H1 (cell line): Measurements from ENCODE around the gene PROSER1. TPM values are rescaled to one million over a fixed set of nuclear protein-coding genes. Genes with fewer than 3 reads are reported as not detected.

Experiments
- CTCF ChIA-PET: fragments of 300-600 bp; sonication (Branson Sonifier 250); formaldehyde crosslinking; loops from one replicate; lab custom pipeline; 2021; ENCODE audit not compliant: partially characterized antibody; lab: Charles Lee
- POLR2A ChIA-PET: fragments of 300-600 bp; sonication (Branson Sonifier 250); formaldehyde crosslinking; loops from one replicate; lab custom pipeline; 2021; ENCODE audit warnings: inconsistent platforms; ENCODE audit not compliant: partially characterized antibody; lab: Charles Lee
- DNase-seq, 2 experiments: peaks; one replicate each; pipeline versions ENCODE4 v3.0.0 to v3.0.0-alpha.2; 2010 to 2022; ENCODE audit warnings: low spot score in 2 of 2, low read depth in 1 of 2, mixed read lengths in 1 of 2
- FAIRE-seq: peaks from 2 replicates; lab custom pipeline; 2011; peaks lifted over from hg19 to GRCh38; lab: Jason Lieb, UNC
- H2AFZ ChIP-seq: 2 replicates; pipeline ENCODE4 v1.8.1; 2012; ENCODE audit warnings: low read length, inconsistent platforms
- H2AK5ac ChIP-seq: 2 replicates; pipeline ENCODE4 v1.6.1; 2013; ENCODE audit warnings: low read depth, low read length
- H2BK120ac ChIP-seq: replicated peaks from 2 replicates; pipeline ENCODE3; 2013; ENCODE audit warnings: low read depth, low read length, inconsistent platforms
- H2BK12ac ChIP-seq: 2 replicates; pipeline ENCODE4 v1.6.1; 2013; ENCODE audit warnings: low read depth, low read length
- H2BK15ac ChIP-seq: 2 replicates; pipeline ENCODE4 v1.6.1; 2013; ENCODE audit warnings: low read length
- H2BK20ac ChIP-seq: 2 replicates; pipeline ENCODE4 v1.6.1; 2013; ENCODE audit warnings: low read length
- H2BK5ac ChIP-seq: 2 replicates; pipeline ENCODE4 v1.6.1; 2013; ENCODE audit warnings: low read depth, low read length
- H3K14ac ChIP-seq: 2 replicates; pipeline ENCODE4 v1.6.1; 2013; ENCODE audit warnings: inconsistent platforms; ENCODE audit not compliant: insufficient read length
- H3K18ac ChIP-seq: 2 replicates; pipeline ENCODE4 v1.6.1; 2013; ENCODE audit warnings: low read length; ENCODE audit errors: extremely low read depth
- H3K23ac ChIP-seq: 2 replicates; pipeline ENCODE4 v1.6.1; 2013; ENCODE audit warnings: inconsistent platforms; ENCODE audit not compliant: insufficient read length
- H3K23me2 ChIP-seq: 2 replicates; pipeline ENCODE4 v1.6.1; 2013; ENCODE audit warnings: low read depth, low read length
- H3K27ac ChIP-seq: 2 replicates; pipeline ENCODE4 v1.6.1; 2011; ENCODE audit warnings: low read depth, low read length, inconsistent platforms
- H3K27me3 ChIP-seq, 4 experiments: replicated peaks in 1 of 4; 1 replicate in 1 of 4; 2 replicates in 3 of 4; pipeline versions ENCODE4 v1.6.1 to v1.8.1; 2011 to 2013; ENCODE audit warnings: low read length in 3 of 4, mild to moderate bottlenecking in 3 of 4, inconsistent platforms in 2 of 4, mixed read lengths in 2 of 4, moderate library complexity in 1 of 4; ENCODE audit not compliant: control insufficient read depth in 3 of 4, insufficient read depth in 3 of 4; ENCODE audit errors: extremely low read depth in 1 of 4
- H3K36me3 ChIP-seq, 4 experiments: 2 replicates each; pipeline versions ENCODE4 v1.6.1 to v1.8.1; 2011 to 2013; ENCODE audit warnings: mild to moderate bottlenecking in 4 of 4, low read length in 3 of 4, moderate library complexity in 2 of 4, control low read depth in 1 of 4, inconsistent platforms in 1 of 4; ENCODE audit not compliant: insufficient read depth in 4 of 4, control insufficient read depth in 2 of 4
- H3K4ac ChIP-seq: replicated peaks from 2 replicates; pipeline ENCODE3; 2013; ENCODE audit warnings: low read length, low read depth, mixed read lengths, inconsistent platforms; ENCODE audit not compliant: insufficient read length
- H3K4me1 ChIP-seq, 4 experiments: replicated peaks in 1 of 4; 1 replicate in 1 of 4; 2 replicates in 3 of 4; pipeline versions ENCODE4 v1.6.1 to v1.8.1; 2011 to 2013; ENCODE audit warnings: low read length in 3 of 4, inconsistent platforms in 2 of 4, mixed read lengths in 1 of 4; ENCODE audit not compliant: insufficient read depth in 4 of 4, control insufficient read depth in 3 of 4
- H3K4me2 ChIP-seq, 2 experiments: 2 replicates each; pipeline versions ENCODE4 v1.6.1 to v1.8.1; 2011 to 2013; ENCODE audit warnings: low read depth in 2 of 2, low read length in 2 of 2, control low read depth in 1 of 2, inconsistent platforms in 1 of 2, mild to moderate bottlenecking in 1 of 2; ENCODE audit not compliant: insufficient read depth in 1 of 2
- H3K4me3 ChIP-seq, 4 experiments: fragments of 200-600, 300-600 bp in 1 of 4; sonication (generic), shearing (Covaris generic), sonication (Bioruptor Twin) in 1 of 4; 2 replicates each; pipeline versions ENCODE4 v1.5.1 to v1.8.1; 2011 to 2016; ENCODE audit warnings: low read length in 4 of 4, low read depth in 3 of 4, control low read depth in 2 of 4, inconsistent platforms in 2 of 4, mild to moderate bottlenecking in 2 of 4, mixed read lengths in 1 of 4, moderate library complexity in 1 of 4; ENCODE audit not compliant: insufficient read depth in 2 of 4; ENCODE audit errors: extremely low read depth in 1 of 4
- H3K56ac ChIP-seq: replicated peaks from 2 replicates; pipeline ENCODE3; 2013; ENCODE audit warnings: low read depth, mild to moderate bottlenecking, mixed read lengths, low read length, inconsistent platforms; ENCODE audit not compliant: insufficient read length
- H3K79me1 ChIP-seq: 2 replicates; pipeline ENCODE4 v1.6.1; 2013; ENCODE audit warnings: low read depth, low read length, control low read depth
- H3K79me2 ChIP-seq, 2 experiments: 2 replicates each; pipeline versions ENCODE4 v1.6.1 to v1.8.1; 2012 to 2013; ENCODE audit warnings: low read length in 2 of 2, mild to moderate bottlenecking in 2 of 2, inconsistent platforms in 1 of 2; ENCODE audit not compliant: insufficient read depth in 2 of 2, control insufficient read depth in 1 of 2
- H3K9ac ChIP-seq, 4 experiments: replicated peaks in 1 of 4; 1 replicate in 1 of 4; 2 replicates in 3 of 4; pipeline versions ENCODE4 v1.6.1 to v1.8.1; 2011 to 2013; ENCODE audit warnings: low read depth in 3 of 4, low read length in 3 of 4, control low read depth in 2 of 4, mild to moderate bottlenecking in 2 of 4, moderate library complexity in 2 of 4, inconsistent platforms in 1 of 4; ENCODE audit errors: extremely low read depth in 1 of 4
- H3K9me3 ChIP-seq, 2 experiments: 2 replicates each; pipeline versions ENCODE4 v1.6.1 to v1.8.1; 2012 to 2013; ENCODE audit warnings: mild to moderate bottlenecking in 2 of 2, moderate library complexity in 2 of 2, control low read depth in 1 of 2, inconsistent platforms in 1 of 2, low read depth in 1 of 2, low read length in 1 of 2, mixed read lengths in 1 of 2; ENCODE audit not compliant: insufficient read depth in 2 of 2
- H4K20me1 ChIP-seq, 2 experiments: replicated peaks in 1 of 2; 2 replicates each; pipeline versions ENCODE3 to v1.8.1; 2011 to 2013; ENCODE audit warnings: inconsistent platforms in 2 of 2, low read length in 2 of 2, mild to moderate bottlenecking in 1 of 2; ENCODE audit not compliant: insufficient read depth in 2 of 2, control insufficient read depth in 1 of 2
- H4K5ac ChIP-seq: 2 replicates; pipeline ENCODE4 v1.6.1; 2013; ENCODE audit warnings: low read length, low read depth, mixed read lengths, inconsistent platforms; ENCODE audit not compliant: insufficient read length
- H4K8ac ChIP-seq: 2 replicates; pipeline ENCODE4 v1.8.0; 2013; ENCODE audit warnings: mild to moderate bottlenecking, moderate library complexity, low read length, inconsistent platforms; ENCODE audit not compliant: insufficient read depth; ENCODE audit errors: extremely low read depth
- H4K91ac ChIP-seq: replicated peaks from 2 replicates; pipeline ENCODE3; 2013; ENCODE audit warnings: low read length, mixed read lengths, inconsistent platforms; ENCODE audit not compliant: insufficient read length
- CEBPB ChIP-seq: IDR thresholded peaks from 2 replicates; pipeline ENCODE4 v1.6.1; 2012; ENCODE audit warnings: low read depth, low read length
- CREB1 ChIP-seq: IDR thresholded peaks from 2 replicates; pipeline ENCODE4 v1.6.1; 2012; ENCODE audit warnings: inconsistent platforms
- EGR1 ChIP-seq: IDR thresholded peaks from 2 replicates; pipeline ENCODE4 v1.6.1; 2011; ENCODE audit warnings: low read depth, low read length, borderline replicate concordance
- GABPA ChIP-seq: IDR thresholded peaks from 2 replicates; pipeline ENCODE4 v1.6.1; 2011; ENCODE audit warnings: mild to moderate bottlenecking, low read length, moderate library complexity, borderline replicate concordance; ENCODE audit not compliant: insufficient read depth
- HDAC6 ChIP-seq: IDR thresholded peaks from one replicate; pipeline ENCODE4 v1.7.1; 2012; ENCODE audit warnings: low read depth, mild to moderate bottlenecking, inconsistent platforms, low read length, moderate library complexity
- NANOG ChIP-seq: IDR thresholded peaks from 2 replicates; pipeline ENCODE4 v1.6.1; 2011; ENCODE audit warnings: low read length, low read depth, mild to moderate bottlenecking, inconsistent platforms; ENCODE audit not compliant: insufficient read depth, poor library complexity, severe bottlenecking
- POLR2A ChIP-seq, 2 experiments: IDR thresholded peaks; 1 replicate in 1 of 2; 2 replicates in 1 of 2; pipeline ENCODE4 v1.6.1; 2011; ENCODE audit warnings: low read depth in 2 of 2, low read length in 2 of 2, mild to moderate bottlenecking in 2 of 2; ENCODE audit errors: control extremely low read depth in 1 of 2
- RAD21 ChIP-seq, 2 experiments: IDR thresholded peaks in 1 of 2; conservative IDR thresholded peaks in 1 of 2; 2 replicates each; pipeline ENCODE4 v1.6.1; 2011; ENCODE audit warnings: low read depth in 2 of 2, low read length in 2 of 2, improper control_type of control experiment in 1 of 2, inconsistent platforms in 1 of 2, mild to moderate bottlenecking in 1 of 2, moderate library complexity in 1 of 2
- RBBP5 ChIP-seq: IDR thresholded peaks from 2 replicates; pipeline ENCODE4 v1.7.1; 2012; ENCODE audit warnings: low read depth, mild to moderate bottlenecking, inconsistent platforms, low read length, moderate library complexity, borderline replicate concordance
- WGBS, 2 experiments: shearing (Covaris generic) in 1 of 2; methylation state at CpG; one replicate each; pipeline versions ENCODE4 v1.1.6 to v1.1.7; 2013 to 2015; ENCODE audit warnings: low lambda C conversion rate in 2 of 2, mixed read lengths in 2 of 2, inconsistent platforms in 1 of 2, low coverage in 1 of 2, missing lambda C conversion rate in 1 of 2; ENCODE audit not compliant: insufficient replicate concordance in 2 of 2, insufficient coverage in 1 of 2, insufficient read length in 1 of 2; ENCODE audit errors: extremely low coverage in 1 of 2, missing lambda C conversion rate in 1 of 2; 5-methylcytosine and 5-hydroxymethylcytosine counted together
- polyA plus RNA-seq, 7 experiments: library from polyadenylated mRNA; depleted of rRNA in 3 of 7; stranded (reverse) in 5 of 7; unstranded in 2 of 7; fragments of >200 nt in 5 of 7; fragments of 200-250 nt in 2 of 7; gene quantifications; 1 replicate in 5 of 7; 2 replicates in 1 of 7; 4 replicates in 1 of 7; pipeline versions ENCODE4 v1.2.1 to v1.2.3, GENCODE V29; 2011 to 2013; ENCODE audit warnings: missing spikeins in 2 of 7, mixed read lengths in 2 of 7
- total RNA-seq: library from RNA; stranded (reverse); fragmentation: NEBNext Ultra II Directional; extraction: Animal tissue kit (Norgen Biotek cat#: 25700); gene quantifications from 2 replicates; pipeline ENCODE4 v1.2.1, GENCODE V29; 2021
- TF ChIP-seq, protein P1 (sequence below), 3 experiments: IDR thresholded peaks; 1 replicate in 2 of 3; 2 replicates in 1 of 3; pipeline versions ENCODE4 v1.5.1 to v1.6.1; 2011; ENCODE audit warnings: low read length in 3 of 3, mild to moderate bottlenecking in 3 of 3, inconsistent platforms in 2 of 3, low read depth in 1 of 3, moderate library complexity in 1 of 3; ENCODE audit not compliant: insufficient read depth in 1 of 3; ENCODE audit errors: control extremely low read depth in 1 of 3

Gene PROSER1
- total and polyA plus RNA-seq, 2 of the 8 experiments (the other 6 are each of a cell fraction or from before 2014, with no cell fraction given), result 99.2 to 116 TPM

DNA sequence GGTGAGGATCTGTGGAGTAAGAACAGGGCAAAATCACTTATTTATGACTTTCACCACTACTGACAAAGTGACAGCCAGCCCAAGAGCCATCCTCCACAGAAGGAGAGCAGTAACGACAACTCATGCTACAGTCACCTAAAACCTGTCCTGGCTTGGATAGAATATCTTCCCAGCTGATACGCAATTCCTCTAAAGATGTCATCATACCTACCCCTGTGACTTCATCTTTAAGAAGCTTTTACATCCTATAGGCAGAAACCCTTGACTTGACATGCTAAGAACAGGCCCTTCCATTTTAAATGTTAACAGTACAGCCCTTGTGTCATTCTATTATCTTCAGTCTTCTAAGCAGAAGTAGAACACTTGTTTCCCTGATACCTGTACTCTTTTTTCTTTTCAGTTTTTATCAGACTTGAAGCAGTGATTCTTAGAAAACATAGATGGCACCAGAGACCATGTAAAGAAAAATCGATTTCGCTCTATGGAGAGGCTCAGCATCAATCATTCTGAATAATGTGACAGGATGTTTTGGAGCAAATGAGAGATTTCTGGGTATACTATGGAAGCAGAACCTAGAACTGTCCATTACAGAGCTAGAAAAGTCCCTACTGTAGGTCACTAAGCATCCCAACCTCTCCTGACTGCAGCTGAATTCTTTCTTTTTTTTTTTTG, 67.4 kb downstream of the PROSER1 start:
- 88% methylated on average over 4 of the region's 4 CpGs; no CpG with 5 or more reads in 1 of the 2 experiments for WGBS, 2 experiments
- no peak overlapping the region for H3K56ac ChIP-seq
- POLR2A ChIA-PET, result interaction anchor here (0.5 kb wide), 1 partner anchor 452 kb away, joined by 3 read pairs; no protein-coding TSS in a partner anchor
- TF ChIP-seq POLR2A (IDR thresholded peaks at IDR 0.05; ENCODE audit: control extremely low read depth in 1 of 2, low read depth in 2 of 2, low read length in 2 of 2), result no peak
- no peak for TF ChIP-seq HDAC6
- TF ChIP-seq RAD21 (IDR thresholded peaks at IDR 0.05 in 1 of 2, conservative IDR thresholded peaks at IDR 0.05 in 1 of 2; ENCODE audit: low read depth in 2 of 2, low read length in 2 of 2), result peak; percentile 65 to 67
- peak; percentile 35; the same call in 1 of the 2 replicates for TF ChIP-seq CEBPB
- TF ChIP-seq NANOG, result no peak
- no peak for TF ChIP-seq EGR1
- no peak for TF ChIP-seq GABPA
- TF ChIP-seq, protein P1, sequence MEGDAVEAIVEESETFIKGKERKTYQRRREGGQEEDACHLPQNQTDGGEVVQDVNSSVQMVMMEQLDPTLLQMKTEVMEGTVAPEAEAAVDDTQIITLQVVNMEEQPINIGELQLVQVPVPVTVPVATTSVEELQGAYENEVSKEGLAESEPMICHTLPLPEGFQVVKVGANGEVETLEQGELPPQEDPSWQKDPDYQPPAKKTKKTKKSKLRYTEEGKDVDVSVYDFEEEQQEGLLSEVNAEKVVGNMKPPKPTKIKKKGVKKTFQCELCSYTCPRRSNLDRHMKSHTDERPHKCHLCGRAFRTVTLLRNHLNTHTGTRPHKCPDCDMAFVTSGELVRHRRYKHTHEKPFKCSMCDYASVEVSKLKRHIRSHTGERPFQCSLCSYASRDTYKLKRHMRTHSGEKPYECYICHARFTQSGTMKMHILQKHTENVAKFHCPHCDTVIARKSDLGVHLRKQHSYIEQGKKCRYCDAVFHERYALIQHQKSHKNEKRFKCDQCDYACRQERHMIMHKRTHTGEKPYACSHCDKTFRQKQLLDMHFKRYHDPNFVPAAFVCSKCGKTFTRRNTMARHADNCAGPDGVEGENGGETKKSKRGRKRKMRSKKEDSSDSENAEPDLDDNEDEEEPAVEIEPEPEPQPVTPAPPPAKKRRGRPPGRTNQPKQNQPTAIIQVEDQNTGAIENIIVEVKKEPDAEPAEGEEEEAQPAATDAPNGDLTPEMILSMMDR (IDR thresholded peaks at IDR 0.05; ENCODE audit: control extremely low read depth in 1 of 3, insufficient read depth in 1 of 3, low read depth in 1 of 3, low read length in 3 of 3), result peak in 2 of 3 experiments; percentile 27 to 35; a peak in 2 of 4 replicates
- no peak for TF ChIP-seq RBBP5
- no peak for TF ChIP-seq CREB1

More for the DNA sequence above, 67.4 kb downstream of the PROSER1 start:
- Histone ChIP-seq H3K4me2 (no peak overlapping the region), H2BK120ac (no peak overlapping the region), H3K18ac (no peak overlapping the region), H2BK15ac (no peak overlapping the region), H2BK12ac (no peak overlapping the region), H3K9ac (no peak overlapping the region), H3K27me3 (no peaks in the 10 kb centered on the region), H3K36me3 (no peaks in the 10 kb centered on the region), H4K20me1 (no peaks in the 10 kb centered on the region), H3K79me1 (no peaks in the 10 kb centered on the region), H2AK5ac (no peak overlapping the region), H3K14ac (no peak overlapping the region), H3K4me1 (peaks cover 0 to 16% (median 5%) of the 10 kb centered on the region in 4 experiments; a peak in 6 of 7 replicates), H3K23ac (no peak overlapping the region), H2AFZ (no peak overlapping the region), H3K4ac (no peak overlapping the region), H3K9me3 (no peaks in the 10 kb centered on the region), H2BK5ac (no peak overlapping the region), H4K5ac (no peak overlapping the region), H4K8ac (no peak overlapping the region), H3K4me3 (no peak overlapping the region), H3K23me2 (no peaks in the 10 kb centered on the region), H2BK20ac (no peak overlapping the region), H3K79me2 (no peaks in the 10 kb centered on the region), H3K27ac (no peak overlapping the region), H4K91ac (no peak overlapping the region)
- CTCF ChIA-PET, result interaction anchor here (0.7 to 3.4 kb wide), 10 partner anchors 9 to 642 kb away, joined by 3 to 9 read pairs (median 3); no protein-coding TSS in a partner anchor
- DNase-seq (no peak), FAIRE-seq (no peak)
